ENCODE data around the gene AGXT. TPM values are rescaled to one million over a fixed set of nuclear protein-coding genes. Genes with fewer than 3 reads are reported as not detected.
A peak's percentile ranks its signal among the peaks of the same experiment; 100 is the strongest.

The AGXT gene
- total and polyA plus RNA-seq, 4 donors = 0.05 to 0.61 (median 0.16) TPM; not detected in 1

DNA sequence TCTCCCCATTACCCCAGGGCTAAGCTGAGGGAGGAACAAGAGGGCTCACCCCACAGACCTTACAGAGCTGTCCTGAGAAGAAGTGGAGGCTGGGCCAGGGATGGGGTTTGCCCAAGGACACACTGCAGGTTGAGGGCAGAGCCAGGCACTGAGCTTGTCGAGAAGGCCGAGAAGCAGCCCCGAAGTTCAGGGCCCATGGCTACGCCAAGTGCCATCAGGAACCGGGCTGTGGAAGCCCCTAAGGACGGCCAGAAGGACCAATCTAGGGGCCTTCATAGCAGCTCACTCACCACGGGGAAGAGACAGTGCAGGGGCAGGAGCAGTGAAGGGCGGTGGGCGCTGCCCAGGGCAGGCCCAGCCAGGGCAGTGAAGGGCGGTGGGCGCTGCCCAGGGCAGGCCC is 18.6 kb upstream of the AGXT start:
- WGBS, 2 donors = 88 to 97% methylated on average over 11 of the region's 11 CpGs

DNA sequence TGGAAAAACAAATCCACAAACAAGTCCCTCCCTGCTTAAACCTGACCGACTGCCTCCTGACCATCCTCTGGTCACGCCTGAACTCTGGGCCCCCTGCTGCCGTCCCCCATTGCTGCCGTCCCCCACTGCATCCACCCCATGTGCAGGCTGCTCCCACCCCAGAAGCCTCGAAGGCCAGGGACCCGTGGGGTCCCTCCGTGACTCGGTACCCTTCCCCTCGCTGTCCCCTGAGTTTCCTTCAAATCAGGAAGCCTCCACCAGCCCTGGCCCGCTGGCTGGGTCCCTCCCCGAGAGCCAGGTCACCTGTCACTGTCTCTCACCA is 17.9 kb upstream of the AGXT start:
- no peak for TF ChIP-seq CTCF (IDR thresholded peaks at IDR 0.05; ENCODE audit: control extremely low read depth, extremely low read depth)
- no peak for ATAC-seq (ENCODE audit: insufficient read depth, low FRiP score)
- Histone ChIP-seq H3K27ac (ENCODE audit: low read depth in 1 of 2, low read length in 1 of 2) (no peak overlapping the region), H3K9me3 (ENCODE audit: control insufficient read depth in 4 of 4, insufficient read depth in 3 of 4, low read length in 3 of 4) (peaks cover 0 to 6% (median 0%) of the 10 kb centered on the region in 4 donors), H3K27me3 (ENCODE audit: control insufficient read depth in 3 of 3, insufficient read depth in 3 of 3, low read length in 2 of 3) (no peaks in the 10 kb centered on the region), H3K9ac (ENCODE audit: insufficient read depth in 1 of 2, low read length in 2 of 2) (no peak overlapping the region), H3K36me3 (ENCODE audit: control insufficient read depth in 4 of 4, insufficient read depth in 4 of 4, low read length in 4 of 4) (no peaks in the 10 kb centered on the region), H3K4me1 (ENCODE audit: control insufficient read depth in 5 of 5, insufficient read depth in 5 of 5, low read length in 5 of 5) (no peaks in the 10 kb centered on the region), H3K4me3 (no peak overlapping the region)
- no peak for DNase-seq
- 68 to 69% methylated on average over 11 of the region's 11 CpGs for WGBS, 2 donors

More for the DNA sequence above, 18.6 kb upstream of the AGXT start:
- no peak for ATAC-seq (ENCODE audit: insufficient read depth, low FRiP score)
- no peak for TF ChIP-seq CTCF (IDR thresholded peaks at IDR 0.05; ENCODE audit: control extremely low read depth, extremely low read depth)
- DNase-seq = no peak
- Histone ChIP-seq H3K27me3 (ENCODE audit: control insufficient read depth in 3 of 3, insufficient read depth in 3 of 3, low read length in 2 of 3) (no peaks in the 10 kb centered on the region), H3K4me3 (no peak overlapping the region), H3K27ac (ENCODE audit: low read depth in 1 of 2, low read length in 1 of 2) (no peak overlapping the region), H3K36me3 (ENCODE audit: control insufficient read depth in 4 of 4, insufficient read depth in 4 of 4, low read length in 4 of 4) (no peaks in the 10 kb centered on the region), H3K9ac (ENCODE audit: insufficient read depth in 1 of 2, low read length in 2 of 2) (no peak overlapping the region), H3K9me3 (ENCODE audit: control insufficient read depth in 4 of 4, insufficient read depth in 3 of 4, low read length in 3 of 4) (peaks cover 0 to 6% (median 0%) of the 10 kb centered on the region in 4 donors), H3K4me1 (ENCODE audit: control insufficient read depth in 5 of 5, insufficient read depth in 5 of 5, low read length in 5 of 5) (no peaks in the 10 kb centered on the region)

DNA sequence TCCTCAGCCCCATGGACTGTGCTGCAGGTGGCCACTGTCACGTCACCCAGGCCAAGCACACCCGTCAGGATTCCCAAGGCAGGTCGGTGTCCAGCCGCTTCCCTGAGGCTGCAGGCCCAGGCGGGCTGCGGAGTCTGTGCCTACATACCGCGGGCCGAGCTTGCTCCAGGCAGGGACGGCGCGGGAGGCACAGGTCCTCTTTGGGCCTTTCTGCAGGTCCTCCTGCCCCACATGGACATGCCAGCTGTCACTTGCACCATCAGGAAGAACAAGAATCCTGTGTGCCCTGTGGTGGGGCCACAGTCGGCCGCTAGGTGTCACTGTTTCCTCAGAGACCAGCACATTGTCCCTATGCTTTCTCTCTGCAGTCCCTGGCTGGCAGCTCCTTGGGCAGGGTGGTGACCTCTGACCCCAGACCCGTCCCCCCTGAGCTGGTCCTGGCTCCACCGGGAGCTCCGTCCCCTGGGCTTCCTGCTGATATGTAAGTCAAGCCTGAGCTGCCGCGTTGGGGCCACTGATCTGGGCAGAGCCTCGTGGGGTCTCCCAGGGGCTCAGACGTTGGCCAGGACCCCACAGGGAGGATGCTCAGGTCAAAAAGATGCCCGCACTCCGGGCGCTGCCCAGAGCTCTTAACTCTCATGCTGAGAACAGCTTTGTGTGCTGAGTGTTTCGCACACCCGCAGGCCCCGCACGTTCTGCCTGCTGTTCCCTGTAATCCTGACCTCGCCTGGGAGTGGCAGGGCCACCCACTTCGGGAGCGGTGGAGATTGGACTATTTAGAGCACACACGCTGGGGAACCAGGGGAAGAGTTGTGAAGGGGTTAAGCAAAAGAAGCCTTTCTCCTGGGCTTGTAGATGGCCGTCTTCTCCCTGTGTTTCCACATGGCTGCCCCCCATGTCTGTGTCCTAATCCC is 17.3 kb upstream of the AGXT start:
- Histone ChIP-seq H3K27me3 (ENCODE audit: control insufficient read depth in 3 of 3, insufficient read depth in 3 of 3, low read length in 2 of 3) (no peaks in the 10 kb centered on the region), H3K36me3 (ENCODE audit: control insufficient read depth in 4 of 4, insufficient read depth in 4 of 4, low read length in 4 of 4) (no peaks in the 10 kb centered on the region), H3K4me1 (ENCODE audit: control insufficient read depth in 5 of 5, insufficient read depth in 5 of 5, low read length in 5 of 5) (no peaks in the 10 kb centered on the region), H3K9me3 (ENCODE audit: control insufficient read depth in 4 of 4, insufficient read depth in 3 of 4, low read length in 3 of 4) (peaks cover 0 to 6% (median 0%) of the 10 kb centered on the region in 4 donors), H3K27ac (ENCODE audit: low read depth in 1 of 2, low read length in 1 of 2) (no peak overlapping the region), H3K9ac (ENCODE audit: insufficient read depth in 1 of 2, low read length in 2 of 2) (no peak overlapping the region), H3K4me3 (no peak overlapping the region)
- ATAC-seq (ENCODE audit: insufficient read depth, low FRiP score) = peak; percentile 68
- DNase-seq = peak; percentile 86 to 88 (median 86)
- TF ChIP-seq CTCF (IDR thresholded peaks at IDR 0.05; ENCODE audit: control extremely low read depth, extremely low read depth) = peak; percentile 94
- 42 to 50% methylated on average over 33 of the region's 33 CpGs for WGBS, 2 donors

Data from lung (tissue), 12 donors.